Measurements from ENCODE around the gene EARS2.

DNA sequence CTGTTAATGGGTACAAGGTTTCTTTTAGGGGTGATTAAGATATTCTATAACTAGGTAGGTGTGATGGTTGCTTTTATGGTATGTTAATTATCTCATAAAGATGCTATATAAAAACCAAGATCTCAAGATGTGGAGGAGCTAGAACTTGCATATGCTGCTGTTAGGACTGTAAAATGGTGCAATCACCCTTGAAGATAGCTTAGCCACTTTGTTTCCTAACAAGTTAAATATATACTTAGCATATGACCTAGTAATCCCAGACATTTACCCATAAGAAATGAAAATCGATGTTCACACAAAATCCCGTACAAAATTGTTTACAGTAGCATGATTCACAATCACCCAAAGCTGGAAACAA, 71.9 kb downstream of the EARS2 start:
- TF ChIP-seq POLR2A (IDR thresholded peaks at IDR 0.05; ENCODE audit: low read length), result no peak
- no peak for TF ChIP-seq GATA1 (IDR thresholded peaks at IDR 0.05; ENCODE audit: low read depth, low read length)

Data from erythroblast (primary cell).